ENCODE results near the gene GHR.

DNA sequence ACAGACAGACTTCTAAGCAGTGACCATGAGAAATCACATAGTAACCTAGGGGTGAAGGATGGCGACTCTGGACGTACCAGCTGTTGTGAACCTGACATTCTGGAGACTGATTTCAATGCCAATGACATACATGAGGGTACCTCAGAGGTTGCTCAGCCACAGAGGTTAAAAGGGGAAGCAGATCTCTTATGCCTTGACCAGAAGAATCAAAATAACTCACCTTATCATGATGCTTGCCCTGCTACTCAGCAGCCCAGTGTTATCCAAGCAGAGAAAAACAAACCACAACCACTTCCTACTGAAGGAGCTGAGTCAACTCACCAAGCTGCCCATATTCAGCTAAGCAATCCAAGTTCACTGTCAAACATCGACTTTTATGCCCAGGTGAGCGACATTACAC is 295.4 kb downstream of the GHR start:
- TF ChIP-seq, protein P1, sequence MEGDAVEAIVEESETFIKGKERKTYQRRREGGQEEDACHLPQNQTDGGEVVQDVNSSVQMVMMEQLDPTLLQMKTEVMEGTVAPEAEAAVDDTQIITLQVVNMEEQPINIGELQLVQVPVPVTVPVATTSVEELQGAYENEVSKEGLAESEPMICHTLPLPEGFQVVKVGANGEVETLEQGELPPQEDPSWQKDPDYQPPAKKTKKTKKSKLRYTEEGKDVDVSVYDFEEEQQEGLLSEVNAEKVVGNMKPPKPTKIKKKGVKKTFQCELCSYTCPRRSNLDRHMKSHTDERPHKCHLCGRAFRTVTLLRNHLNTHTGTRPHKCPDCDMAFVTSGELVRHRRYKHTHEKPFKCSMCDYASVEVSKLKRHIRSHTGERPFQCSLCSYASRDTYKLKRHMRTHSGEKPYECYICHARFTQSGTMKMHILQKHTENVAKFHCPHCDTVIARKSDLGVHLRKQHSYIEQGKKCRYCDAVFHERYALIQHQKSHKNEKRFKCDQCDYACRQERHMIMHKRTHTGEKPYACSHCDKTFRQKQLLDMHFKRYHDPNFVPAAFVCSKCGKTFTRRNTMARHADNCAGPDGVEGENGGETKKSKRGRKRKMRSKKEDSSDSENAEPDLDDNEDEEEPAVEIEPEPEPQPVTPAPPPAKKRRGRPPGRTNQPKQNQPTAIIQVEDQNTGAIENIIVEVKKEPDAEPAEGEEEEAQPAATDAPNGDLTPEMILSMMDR (IDR thresholded peaks at IDR 0.05; ENCODE audit: low read length), result no peak
- no peak for TF ChIP-seq EZH2 (IDR thresholded peaks at IDR 0.05; ENCODE audit: borderline replicate concordance, low read length)
